HepG2 (cell line): ENCODE data around the gene CSNK1D. TPM values are rescaled to one million over a fixed set of nuclear protein-coding genes. Genes with fewer than 3 reads are reported as not detected.

Experiments
- ARHGAP35 ChIP-seq: sonication (generic); formaldehyde crosslinking; IDR thresholded peaks from 2 replicates; pipeline ENCODE4 v1.9.0; 2022; ENCODE audit warnings: mild to moderate bottlenecking, inconsistent platforms, moderate library complexity, missing genetic modification reagents, borderline replicate concordance
- ELF4 ChIP-seq: sonication (generic); formaldehyde crosslinking; IDR thresholded peaks from 2 replicates; pipeline ENCODE4 v1.5.0; 2020; ENCODE audit warnings: missing genetic modification reagents, mild to moderate bottlenecking, moderate library complexity, borderline replicate concordance
- HMGXB4 ChIP-seq, 2 experiments: sonication (generic) in 1 of 2; formaldehyde crosslinking in 1 of 2; IDR thresholded peaks; 2 replicates each; pipeline versions ENCODE4 v1.4.0 to v1.6.1; 2018 to 2020; ENCODE audit warnings: missing genetic modification reagents in 2 of 2, borderline replicate concordance in 1 of 2, low read depth in 1 of 2, mild to moderate bottlenecking in 1 of 2, missing biosample characterization in 1 of 2
- MAZ ChIP-seq, 2 experiments: sonication (generic) in 1 of 2; formaldehyde crosslinking in 1 of 2; IDR thresholded peaks; 2 replicates each; pipeline versions ENCODE4 v1.5.0 to v1.6.1; 2012 to 2020; ENCODE audit warnings: low read depth in 2 of 2, mild to moderate bottlenecking in 2 of 2, borderline replicate concordance in 1 of 2, improper control_type of control experiment in 1 of 2, low read length in 1 of 2, missing genetic modification reagents in 1 of 2, moderate library complexity in 1 of 2
- NCOA5 ChIP-seq: sonication (generic); formaldehyde crosslinking; IDR thresholded peaks from 2 replicates; pipeline ENCODE4 v1.4.0; 2020; ENCODE audit warnings: missing genetic modification reagents
- ZNF263 ChIP-seq: sonication (generic); formaldehyde crosslinking; IDR thresholded peaks from 2 replicates; pipeline ENCODE4 v1.4.0; 2020; ENCODE audit warnings: missing genetic modification reagents
- ZNF44 ChIP-seq: sonication (generic); formaldehyde crosslinking; IDR thresholded peaks from 2 replicates; pipeline ENCODE4 v1.5.1; 2020; ENCODE audit warnings: mild to moderate bottlenecking, missing genetic modification reagents
- ZNF704 ChIP-seq: sonication (generic); formaldehyde crosslinking; IDR thresholded peaks from 2 replicates; pipeline ENCODE4 v1.8.1; 2023; ENCODE audit warnings: mild to moderate bottlenecking, inconsistent platforms, moderate library complexity, missing genetic modification reagents, borderline replicate concordance
- polyA plus RNA-seq, 8 experiments: library from polyadenylated mRNA; depleted of rRNA in 3 of 8; stranded (reverse) in 7 of 8; unstranded in 1 of 8; fragments of >200 nt; fragmentation: Illumina TruSeq in 4 of 8; extraction: Trizol in 4 of 8; gene quantifications; 2 replicates each; pipeline versions ENCODE4 v1.2.1 to v1.2.3, GENCODE V29; 2011 to 2016; ENCODE audit warnings: low read depth in 4 of 8, missing spikeins in 1 of 8, mixed read lengths in 1 of 8; ENCODE audit not compliant: insufficient read depth in 1 of 8
- total RNA-seq, 5 experiments: library from RNA; depleted of rRNA; stranded (reverse); fragments of >200 nt; fragmentation: Illumina TruSeq; extraction: Trizol; gene quantifications; 2 replicates each; pipeline ENCODE4 v1.2.3, GENCODE V29; 2016; ENCODE audit warnings: low read depth in 1 of 5

CSNK1D gene
- total and polyA plus RNA-seq, 2 of the 13 experiments (the other 11 are each of a cell fraction or from before 2014, with no cell fraction given): 31.5 to 128 TPM

- TF ChIP-seq HMGXB4 (CRISPR knock-in tag; IDR thresholded peaks at IDR 0.05; ENCODE audit: borderline replicate concordance in 1 of 2, low read depth in 1 of 2): peak in 1 of 2 experiments; percentile 41; a peak in 1 of 4 replicates
- TF ChIP-seq MAZ (IDR thresholded peaks at IDR 0.05; ENCODE audit: borderline replicate concordance, low read depth, low read length): no peak
- no peak for TF ChIP-seq MAZ (CRISPR knock-in tag; IDR thresholded peaks at IDR 0.05; ENCODE audit: low read depth)
- TF ChIP-seq ELF4: no peak
- 0 out of 2 replicates have a peak, but pooled peaks have one; percentile 17 for TF ChIP-seq ZNF704
- TF ChIP-seq ARHGAP35 (CRISPR knock-in tag): 0 out of 2 replicates have a peak, but pooled peaks have one; percentile 17
- no peak for TF ChIP-seq ZNF44
- TF ChIP-seq NCOA5 (CRISPR knock-in tag): no peak
- 0 out of 2 replicates have a peak, but pooled peaks have one; percentile 14 for TF ChIP-seq ZNF263 (CRISPR knock-in tag)
These were observed 25.3 kb upstream of the CSNK1D start (continued) for GRCh38 chr17:82298538-82299421.
